ENCODE data around the gene GPN2. TPM values are rescaled to one million over a fixed set of nuclear protein-coding genes. Genes with fewer than 3 reads are reported as not detected.
"Not testable (repeated sequence)": the region's sequence is repeated elsewhere in the genome, so short reads cannot be mapped to it uniquely, and the experiment has no call there.

Gene GPN2
- total RNA-seq, 1 experiment from 2014 or later: 23.4 TPM

DNA sequence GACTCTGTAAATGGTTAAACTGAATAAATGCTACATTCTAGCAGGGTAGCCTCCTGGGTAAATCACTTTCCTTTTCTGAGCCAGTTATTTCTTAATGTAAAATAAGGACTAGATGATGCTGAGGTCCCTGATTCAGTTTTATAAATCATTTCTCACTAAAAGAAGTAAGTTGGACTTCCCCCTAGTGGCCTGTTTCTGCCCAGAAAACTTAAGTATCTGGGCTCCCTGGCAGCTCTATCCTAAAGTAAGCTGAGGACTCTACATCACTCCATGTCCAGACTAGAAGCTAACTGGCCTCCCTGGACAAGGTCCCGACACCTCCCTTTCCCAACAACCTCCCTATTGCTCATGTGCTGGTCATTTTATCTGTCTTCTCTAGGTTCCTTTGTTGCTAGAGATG lies 3.0 kb downstream of the GPN2 start:
- DNase-seq: peak; percentile 16
- BruUV-seq (replicated peaks): no TSS peak
- intact Hi-C loops (cut with micrococcal nuclease; ENCODE audit: unreplicated experiment): no loop called here
- H3K4me1 Mint-ChIP-seq (ENCODE audit: low read depth, unreplicated experiment): peaks cover 22% of the 10 kb centered on the region
- H3K27me3 Mint-ChIP-seq (ENCODE audit: unreplicated experiment): no peaks in the 10 kb centered on the region
- no peak overlapping the region for H3K4me3 Mint-ChIP-seq (ENCODE audit: low read depth, unreplicated experiment)
- H3K27ac Mint-ChIP-seq (ENCODE audit: unreplicated experiment): no peak overlapping the region
- TF ChIP-seq, protein P1, sequence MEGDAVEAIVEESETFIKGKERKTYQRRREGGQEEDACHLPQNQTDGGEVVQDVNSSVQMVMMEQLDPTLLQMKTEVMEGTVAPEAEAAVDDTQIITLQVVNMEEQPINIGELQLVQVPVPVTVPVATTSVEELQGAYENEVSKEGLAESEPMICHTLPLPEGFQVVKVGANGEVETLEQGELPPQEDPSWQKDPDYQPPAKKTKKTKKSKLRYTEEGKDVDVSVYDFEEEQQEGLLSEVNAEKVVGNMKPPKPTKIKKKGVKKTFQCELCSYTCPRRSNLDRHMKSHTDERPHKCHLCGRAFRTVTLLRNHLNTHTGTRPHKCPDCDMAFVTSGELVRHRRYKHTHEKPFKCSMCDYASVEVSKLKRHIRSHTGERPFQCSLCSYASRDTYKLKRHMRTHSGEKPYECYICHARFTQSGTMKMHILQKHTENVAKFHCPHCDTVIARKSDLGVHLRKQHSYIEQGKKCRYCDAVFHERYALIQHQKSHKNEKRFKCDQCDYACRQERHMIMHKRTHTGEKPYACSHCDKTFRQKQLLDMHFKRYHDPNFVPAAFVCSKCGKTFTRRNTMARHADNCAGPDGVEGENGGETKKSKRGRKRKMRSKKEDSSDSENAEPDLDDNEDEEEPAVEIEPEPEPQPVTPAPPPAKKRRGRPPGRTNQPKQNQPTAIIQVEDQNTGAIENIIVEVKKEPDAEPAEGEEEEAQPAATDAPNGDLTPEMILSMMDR (IDR thresholded peaks at IDR 0.05; ENCODE audit: unreplicated experiment): no peak
- no peaks in the 10 kb centered on the region for H3K9me3 Mint-ChIP-seq (ENCODE audit: low read depth, unreplicated experiment)
- H3K36me3 Mint-ChIP-seq (ENCODE audit: insufficient read depth, unreplicated experiment): peaks cover 67% of the 10 kb centered on the region
- CTCF ChIA-PET: interaction anchor here (0.7 to 1.6 kb wide), 3 partner anchors 13 to 417 kb away, joined by 3 to 5 read pairs (median 3); partner anchors contain the start of gene GPATCH3

DNA sequence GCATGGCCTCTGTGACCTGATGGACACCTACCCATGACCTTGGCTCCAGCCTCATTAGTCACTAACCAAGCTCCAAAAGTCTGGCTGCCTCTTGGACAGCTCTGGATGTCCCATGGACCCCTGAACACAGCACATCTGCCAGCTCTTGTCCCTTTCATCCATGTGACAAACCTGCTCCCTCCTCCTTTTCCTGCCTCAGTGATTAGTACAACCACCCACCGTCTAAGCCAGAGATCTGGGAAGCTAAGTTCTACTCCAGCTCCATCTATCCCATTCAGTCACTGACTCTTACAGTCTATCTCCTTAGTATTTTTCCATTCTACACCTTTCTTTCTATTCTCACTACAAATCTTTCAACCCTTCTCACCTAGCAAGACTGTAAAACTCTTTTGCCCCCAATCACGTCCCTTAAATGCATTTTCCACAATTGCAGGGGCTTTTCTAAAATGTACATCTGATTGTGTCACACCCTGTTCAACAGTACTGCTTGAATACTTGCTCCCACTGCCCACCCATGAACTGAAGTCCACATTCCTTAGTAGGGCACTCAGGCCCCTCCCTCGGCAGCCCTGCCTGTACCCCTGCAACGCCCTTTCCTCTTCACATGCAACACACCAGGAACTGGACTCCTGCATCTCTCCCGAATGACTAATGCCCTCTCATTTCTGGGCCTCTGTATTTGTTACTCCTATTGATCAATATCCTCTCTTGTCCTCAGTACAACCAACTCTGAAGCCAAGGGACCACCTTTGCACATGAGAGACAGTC lies 7.2 kb downstream of the GPN2 start:
- Mint-ChIP-seq H3K36me3 (ENCODE audit: insufficient read depth, unreplicated experiment) (peaks cover 58% of the 10 kb centered on the region), H3K4me1 (ENCODE audit: low read depth, unreplicated experiment) (peaks cover 10% of the 10 kb centered on the region), H3K27ac (ENCODE audit: unreplicated experiment) (no peak overlapping the region), H3K27me3 (ENCODE audit: unreplicated experiment) (no peaks in the 10 kb centered on the region), H3K9me3 (ENCODE audit: low read depth, unreplicated experiment) (no peaks in the 10 kb centered on the region), H3K4me3 (ENCODE audit: low read depth, unreplicated experiment) (no peak overlapping the region)
- no peak for DNase-seq
- CTCF ChIA-PET: no interaction called here
- TF ChIP-seq, protein P1 (IDR thresholded peaks at IDR 0.05; ENCODE audit: unreplicated experiment): no peak
- intact Hi-C loops (cut with micrococcal nuclease; ENCODE audit: unreplicated experiment): no loop called here
- BruUV-seq (replicated peaks): no TSS peak

DNA sequence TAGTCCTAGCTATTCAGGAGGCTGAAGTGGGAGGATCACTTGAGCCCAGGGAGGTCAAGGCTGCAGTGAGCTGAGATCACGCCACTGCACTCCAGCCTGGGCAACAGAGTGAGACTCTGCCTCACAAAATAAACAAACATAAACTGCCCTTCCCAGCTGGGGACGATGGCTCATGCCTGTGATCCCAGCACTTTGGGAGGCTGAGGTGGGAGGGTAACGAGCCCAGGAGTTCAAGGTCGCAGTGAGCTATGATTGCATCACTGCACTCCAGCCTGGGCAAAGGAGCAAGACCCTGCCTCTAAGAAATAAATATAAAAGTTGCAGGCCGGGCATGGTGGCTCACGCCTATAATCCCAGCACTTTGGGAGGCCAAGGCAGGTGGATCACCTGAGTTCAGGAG lies 8.5 kb downstream of the GPN2 start:
- H3K27ac Mint-ChIP-seq (ENCODE audit: unreplicated experiment); intact Hi-C loops (cut with micrococcal nuclease; ENCODE audit: unreplicated experiment); BruUV-seq (replicated peaks); DNase-seq; H3K4me3 Mint-ChIP-seq (ENCODE audit: low read depth, unreplicated experiment); H3K4me1 Mint-ChIP-seq (ENCODE audit: low read depth, unreplicated experiment); H3K27me3 Mint-ChIP-seq (ENCODE audit: unreplicated experiment); H3K9me3 Mint-ChIP-seq (ENCODE audit: low read depth, unreplicated experiment): not testable (repeated sequence)
- peaks cover 48% of the 10 kb centered on the region for H3K36me3 Mint-ChIP-seq (ENCODE audit: insufficient read depth, unreplicated experiment)
- CTCF ChIA-PET: interaction anchor here (0.6 kb wide), 1 partner anchor 725 kb away, joined by 4 read pairs; no protein-coding TSS in a partner anchor

GRCh38 chr1:26879793-26880192 lies 10.3 kb downstream of the GPN2 start:
- BruUV-seq (replicated peaks): no TSS peak
- TF ChIP-seq, protein P1 (IDR thresholded peaks at IDR 0.05; ENCODE audit: unreplicated experiment): no peak
- Mint-ChIP-seq H3K27ac (ENCODE audit: unreplicated experiment) (no peak overlapping the region), H3K27me3 (ENCODE audit: unreplicated experiment) (no peaks in the 10 kb centered on the region), H3K9me3 (ENCODE audit: low read depth, unreplicated experiment) (no peaks in the 10 kb centered on the region), H3K4me1 (ENCODE audit: low read depth, unreplicated experiment) (peaks cover 10% of the 10 kb centered on the region), H3K36me3 (ENCODE audit: insufficient read depth, unreplicated experiment) (peaks cover 36% of the 10 kb centered on the region), H3K4me3 (ENCODE audit: low read depth, unreplicated experiment) (no peak overlapping the region)
- CTCF ChIA-PET: no interaction called here
- no peak for DNase-seq
- intact Hi-C loops (cut with micrococcal nuclease; ENCODE audit: unreplicated experiment): loop anchor here (2.0 kb wide), 1 partner anchor 69 kb away; no protein-coding TSS in a partner anchor

DNA sequence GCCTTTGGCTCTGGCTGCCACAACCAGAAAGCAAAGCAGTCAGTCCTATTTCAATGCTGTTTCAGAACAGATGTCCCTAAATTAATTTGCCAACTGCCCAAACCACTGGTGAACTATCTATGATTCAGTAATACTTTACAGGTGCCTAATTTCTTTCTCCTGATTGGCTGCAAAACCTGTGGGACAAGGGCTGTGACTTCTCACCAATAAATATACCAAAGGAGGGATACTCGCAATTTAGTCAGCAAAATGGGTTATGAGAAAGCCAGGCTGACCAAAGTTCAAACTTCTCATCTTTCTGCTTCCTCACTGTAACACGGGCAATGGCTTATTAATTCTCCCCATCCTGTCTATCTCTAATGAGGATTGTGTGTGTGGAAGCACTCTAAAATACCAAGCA lies 12.8 kb downstream of the GPN2 start:
- H3K4me1 Mint-ChIP-seq (ENCODE audit: low read depth, unreplicated experiment): no peaks in the 10 kb centered on the region
- peaks cover 13% of the 10 kb centered on the region for H3K36me3 Mint-ChIP-seq (ENCODE audit: insufficient read depth, unreplicated experiment)
- BruUV-seq (replicated peaks): no TSS peak
- no peaks in the 10 kb centered on the region for H3K9me3 Mint-ChIP-seq (ENCODE audit: low read depth, unreplicated experiment)
- H3K27me3 Mint-ChIP-seq (ENCODE audit: unreplicated experiment): no peaks in the 10 kb centered on the region
- no peak for DNase-seq
- CTCF ChIA-PET: no interaction called here
- H3K27ac Mint-ChIP-seq (ENCODE audit: unreplicated experiment): no peak overlapping the region
- H3K4me3 Mint-ChIP-seq (ENCODE audit: low read depth, unreplicated experiment): no peak overlapping the region
- TF ChIP-seq, protein P1 (IDR thresholded peaks at IDR 0.05; ENCODE audit: unreplicated experiment): no peak
- intact Hi-C loops (cut with micrococcal nuclease; ENCODE audit: unreplicated experiment): no loop called here

Data from Calu3 (cell line).